Measurements from ENCODE around the gene DDX54. TPM values are rescaled to one million over a fixed set of nuclear protein-coding genes. Genes with fewer than 3 reads are reported as not detected.

The DDX54 gene

GRCh38 chr12:113109360-113109759, 75.9 kb downstream of the DDX54 start:
- H4K8ac ChIP-seq (ENCODE audit: low read length) = no peak overlapping the region

DNA sequence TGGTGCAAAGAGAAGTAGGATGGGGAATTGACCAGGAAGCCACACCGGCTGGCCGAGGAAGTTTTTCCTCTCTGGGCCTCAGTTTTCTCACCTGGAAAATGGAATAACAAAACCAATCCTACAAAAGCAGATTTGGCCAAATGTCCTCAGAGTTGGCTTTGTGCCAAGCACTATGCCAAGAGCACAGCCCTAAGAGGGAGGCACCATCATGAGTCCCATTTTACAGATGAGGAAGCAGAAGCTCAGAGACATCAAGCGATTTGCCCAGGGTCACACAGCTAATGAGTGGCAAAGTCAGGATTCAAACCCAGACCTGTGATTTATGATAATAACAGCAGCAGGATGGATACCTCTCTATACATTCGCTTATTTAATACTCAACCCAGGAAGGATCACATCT, 77.0 kb downstream of the DDX54 start:
- no peak overlapping the region for H2BK5ac ChIP-seq (ENCODE audit: low read depth, low read length, poor library complexity, severe bottlenecking)
- no peak overlapping the region for H3K9ac ChIP-seq (ENCODE audit: low read length)
- WGBS = 85% methylated on average over 4 of the region's 4 CpGs

More at GRCh38 chr12:113109360-113109759, 75.9 kb downstream of the DDX54 start:
- no peaks in the 10 kb centered on the region for H3K9me3 ChIP-seq (ENCODE audit: control insufficient read depth, low read length)
- no peak overlapping the region for H3K18ac ChIP-seq (ENCODE audit: low read depth in 1 of 2, low read length in 2 of 2)
- H2BK12ac ChIP-seq (ENCODE audit: low read length in 2 of 2) = no peak overlapping the region
- H3K4ac ChIP-seq (ENCODE audit: low read depth in 1 of 2, low read length in 2 of 2) = no peak overlapping the region
- no peak for DNase-seq
- no peak overlapping the region for H4K91ac ChIP-seq (ENCODE audit: low read length)
- no peaks in the 10 kb centered on the region for H3K79me1 ChIP-seq (replicated peaks; ENCODE audit: low read length, poor library complexity, severe bottlenecking)
- no peaks in the 10 kb centered on the region for H3K36me3 ChIP-seq (ENCODE audit: control insufficient read depth in 1 of 2, insufficient read depth in 2 of 2, low read depth in 1 of 2, low read length in 2 of 2)
- H2AK5ac ChIP-seq (ENCODE audit: low read length, severe bottlenecking) = no peak overlapping the region
- no peak overlapping the region for H2BK5ac ChIP-seq (ENCODE audit: low read depth, low read length, poor library complexity, severe bottlenecking)
- peaks cover 3% of the 10 kb centered on the region for H3K4me1 ChIP-seq (ENCODE audit: control insufficient read depth, insufficient read depth, low read depth, low read length)
- peaks cover 33 to 62% of the 10 kb centered on the region in 2 experiments for H3K27me3 ChIP-seq (ENCODE audit: control insufficient read depth in 1 of 2, insufficient read depth in 1 of 2, low read length in 2 of 2)
- no peak overlapping the region for H3K14ac ChIP-seq (ENCODE audit: low read length in 2 of 2)
- no peak overlapping the region for H2AFZ ChIP-seq (ENCODE audit: low read depth, low read length)
- no peak overlapping the region for H3K27ac ChIP-seq (ENCODE audit: low read length, poor library complexity, severe bottlenecking)
- no peak overlapping the region for H3K4me2 ChIP-seq (ENCODE audit: low read length, poor library complexity, severe bottlenecking)
- H3K23ac ChIP-seq (ENCODE audit: low read length in 2 of 2) = no peak overlapping the region
- H2BK15ac ChIP-seq (ENCODE audit: low read depth, poor library complexity, severe bottlenecking) = no peak overlapping the region
- 87% methylated on average over 5 of the region's 5 CpGs for WGBS
- no peak overlapping the region for H3K4me3 ChIP-seq (ENCODE audit: insufficient read depth in 1 of 2, low read depth in 1 of 2, low read length in 2 of 2)
- no peak overlapping the region for H2BK120ac ChIP-seq (ENCODE audit: low read depth, low read length)
- H3K9ac ChIP-seq (ENCODE audit: low read length) = no peak overlapping the region

More for the DNA sequence above, 77.0 kb downstream of the DDX54 start:
- H2AK5ac ChIP-seq (ENCODE audit: low read length, severe bottlenecking) = no peak overlapping the region
- H3K79me1 ChIP-seq (replicated peaks; ENCODE audit: low read length, poor library complexity, severe bottlenecking) = no peaks in the 10 kb centered on the region
- H3K4me1 ChIP-seq (ENCODE audit: control insufficient read depth, insufficient read depth, low read depth, low read length) = peaks cover 8% of the 10 kb centered on the region
- no peak overlapping the region for H3K4me3 ChIP-seq (ENCODE audit: insufficient read depth in 1 of 2, low read depth in 1 of 2, low read length in 2 of 2)
- H3K4ac ChIP-seq (ENCODE audit: low read depth in 1 of 2, low read length in 2 of 2) = no peak overlapping the region
- no peak overlapping the region for H3K18ac ChIP-seq (ENCODE audit: low read depth in 1 of 2, low read length in 2 of 2)
- no peak overlapping the region for H2BK120ac ChIP-seq (ENCODE audit: low read depth, low read length)
- H3K4me2 ChIP-seq (ENCODE audit: low read length, poor library complexity, severe bottlenecking) = no peak overlapping the region
- H2AFZ ChIP-seq (ENCODE audit: low read depth, low read length) = no peak overlapping the region
- H2BK15ac ChIP-seq (ENCODE audit: low read depth, poor library complexity, severe bottlenecking) = no peak overlapping the region
- H2BK12ac ChIP-seq (ENCODE audit: low read length in 2 of 2) = no peak overlapping the region
- DNase-seq = no peak
- no peak overlapping the region for H4K91ac ChIP-seq (ENCODE audit: low read length)
- no peak overlapping the region for H3K27ac ChIP-seq (ENCODE audit: low read length, poor library complexity, severe bottlenecking)
- no peak overlapping the region for H3K14ac ChIP-seq (ENCODE audit: low read length in 2 of 2)
- peaks cover 43 to 67% of the 10 kb centered on the region in 2 experiments for H3K27me3 ChIP-seq (ENCODE audit: control insufficient read depth in 1 of 2, insufficient read depth in 1 of 2, low read length in 2 of 2)
- no peaks in the 10 kb centered on the region for H3K36me3 ChIP-seq (ENCODE audit: control insufficient read depth in 1 of 2, insufficient read depth in 2 of 2, low read depth in 1 of 2, low read length in 2 of 2)
- H4K8ac ChIP-seq (ENCODE audit: low read length) = no peak overlapping the region
- H3K23ac ChIP-seq (ENCODE audit: low read length in 2 of 2) = no peak overlapping the region
- H3K9me3 ChIP-seq (ENCODE audit: control insufficient read depth, low read length) = no peaks in the 10 kb centered on the region

Small RNA genes lying within 50 kb of the gene (small RNA-seq; reads per million reads assigned to genes)
- not detected for gene MIR7106 (ENCODE audit: low read depth)
- gene RF00019 (ENCODE audit: low read depth) = not detected

Data from mesenchymal stem cell (in vitro differentiated cells and primary cell).